ENCODE measurements around the gene PRM2. TPM values are rescaled to one million over a fixed set of nuclear protein-coding genes. Genes with fewer than 3 reads are reported as not detected.
A peak's percentile ranks its signal among the peaks of the same experiment; 100 is the strongest.

The PRM2 gene
- total RNA-seq, 1 donor from 2014 or later, result not detected

- DNase-seq (ENCODE audit: low read depth) (no peak), FAIRE-seq (no peak)
- Histone ChIP-seq H3K36me3 (ENCODE audit: control insufficient read depth, insufficient read depth, low read length) (no peaks in the 10 kb centered on the region), H3K4me3 (ENCODE audit: low read depth, low read length) (no peak overlapping the region), H3K27me3 (ENCODE audit: control insufficient read depth, insufficient read depth, low read length) (no peaks in the 10 kb centered on the region)
- TF ChIP-seq, protein P1, sequence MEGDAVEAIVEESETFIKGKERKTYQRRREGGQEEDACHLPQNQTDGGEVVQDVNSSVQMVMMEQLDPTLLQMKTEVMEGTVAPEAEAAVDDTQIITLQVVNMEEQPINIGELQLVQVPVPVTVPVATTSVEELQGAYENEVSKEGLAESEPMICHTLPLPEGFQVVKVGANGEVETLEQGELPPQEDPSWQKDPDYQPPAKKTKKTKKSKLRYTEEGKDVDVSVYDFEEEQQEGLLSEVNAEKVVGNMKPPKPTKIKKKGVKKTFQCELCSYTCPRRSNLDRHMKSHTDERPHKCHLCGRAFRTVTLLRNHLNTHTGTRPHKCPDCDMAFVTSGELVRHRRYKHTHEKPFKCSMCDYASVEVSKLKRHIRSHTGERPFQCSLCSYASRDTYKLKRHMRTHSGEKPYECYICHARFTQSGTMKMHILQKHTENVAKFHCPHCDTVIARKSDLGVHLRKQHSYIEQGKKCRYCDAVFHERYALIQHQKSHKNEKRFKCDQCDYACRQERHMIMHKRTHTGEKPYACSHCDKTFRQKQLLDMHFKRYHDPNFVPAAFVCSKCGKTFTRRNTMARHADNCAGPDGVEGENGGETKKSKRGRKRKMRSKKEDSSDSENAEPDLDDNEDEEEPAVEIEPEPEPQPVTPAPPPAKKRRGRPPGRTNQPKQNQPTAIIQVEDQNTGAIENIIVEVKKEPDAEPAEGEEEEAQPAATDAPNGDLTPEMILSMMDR (IDR thresholded peaks at IDR 0.05; ENCODE audit: insufficient read depth, low read length, severe bottlenecking), result no peak
Observed at GRCh38 chr16:11309895-11310633, 33.8 kb upstream of the PRM2 start.

GRCh38 chr16:11308493-11309283 lies 32.4 kb upstream of the PRM2 start:
- Histone ChIP-seq H3K27me3 (ENCODE audit: control insufficient read depth, insufficient read depth, low read length) (no peaks in the 10 kb centered on the region), H3K4me3 (ENCODE audit: low read depth, low read length) (no peak overlapping the region), H3K36me3 (ENCODE audit: control insufficient read depth, insufficient read depth, low read length) (no peaks in the 10 kb centered on the region)
- TF ChIP-seq, protein P1 (IDR thresholded peaks at IDR 0.05; ENCODE audit: insufficient read depth, low read length, severe bottlenecking), result no peak
- FAIRE-seq (no peak), DNase-seq (ENCODE audit: low read depth) (no peak)

- H3K27me3 ChIP-seq (ENCODE audit: control insufficient read depth, insufficient read depth, low read length), result no peaks in the 10 kb centered on the region
- FAIRE-seq (no peak), DNase-seq (ENCODE audit: low read depth) (no peak)
- no peaks in the 10 kb centered on the region for H3K36me3 ChIP-seq (ENCODE audit: control insufficient read depth, insufficient read depth, low read length)
- no peak overlapping the region for H3K4me3 ChIP-seq (ENCODE audit: low read depth, low read length)
- TF ChIP-seq, protein P1 (IDR thresholded peaks at IDR 0.05; ENCODE audit: insufficient read depth, low read length, severe bottlenecking), result no peak
Observed at GRCh38 chr16:11307639-11308492, 31.6 kb upstream of the PRM2 start.

- DNase-seq (ENCODE audit: low read depth), result peak; percentile 11
- FAIRE-seq, result no peak
- no peaks in the 10 kb centered on the region for H3K27me3 ChIP-seq (ENCODE audit: control insufficient read depth, insufficient read depth, low read length)
- TF ChIP-seq, protein P1 (IDR thresholded peaks at IDR 0.05; ENCODE audit: insufficient read depth, low read length, severe bottlenecking), result no peak
- H3K4me3 ChIP-seq (ENCODE audit: low read depth, low read length), result no peak overlapping the region
- no peaks in the 10 kb centered on the region for H3K36me3 ChIP-seq (ENCODE audit: control insufficient read depth, insufficient read depth, low read length)
Observed at GRCh38 chr16:11306997-11307638, 30.8 kb upstream of the PRM2 start.

DNA sequence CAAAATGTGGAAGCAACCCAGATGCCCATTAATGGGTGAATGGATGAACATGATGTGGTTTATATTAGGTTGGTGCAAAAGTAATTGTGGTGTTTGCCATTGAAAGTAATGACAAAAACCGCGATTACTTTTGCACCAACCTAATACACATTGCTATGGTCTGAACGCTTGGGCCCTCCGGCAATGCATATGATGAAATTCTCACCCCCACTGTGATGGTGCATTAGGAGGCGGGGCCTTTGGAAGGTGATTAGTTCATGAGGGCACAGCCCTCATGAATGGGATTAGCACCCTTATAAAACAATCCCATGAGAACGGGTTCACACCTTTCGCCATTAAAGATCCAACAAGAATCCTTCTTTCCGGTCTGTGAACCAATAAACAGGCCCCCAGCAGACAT lies 30.1 kb upstream of the PRM2 start:
- Histone ChIP-seq H3K27me3 (ENCODE audit: control insufficient read depth, insufficient read depth, low read length) (no peaks in the 10 kb centered on the region), H3K4me3 (ENCODE audit: low read depth, low read length) (no peak overlapping the region), H3K36me3 (ENCODE audit: control insufficient read depth, insufficient read depth, low read length) (no peaks in the 10 kb centered on the region)
- TF ChIP-seq, protein P1 (IDR thresholded peaks at IDR 0.05; ENCODE audit: insufficient read depth, low read length, severe bottlenecking), result no peak
- FAIRE-seq, result no peak
- DNase-seq (ENCODE audit: low read depth), result no peak

All from bronchial epithelial cell (primary cell).